NCI-H2171 treated with DMSO at 0.1 percent for 48 hours (cell line): ENCODE results near the gene COX20.
A peak's percentile ranks its signal among the peaks of the same experiment; 100 is the strongest.

Experiments
- DNase-seq: peaks from one replicate; lab custom pipeline; 2025; lab: John Stamatoyannopoulos, UW

Gene COX20

DNA sequence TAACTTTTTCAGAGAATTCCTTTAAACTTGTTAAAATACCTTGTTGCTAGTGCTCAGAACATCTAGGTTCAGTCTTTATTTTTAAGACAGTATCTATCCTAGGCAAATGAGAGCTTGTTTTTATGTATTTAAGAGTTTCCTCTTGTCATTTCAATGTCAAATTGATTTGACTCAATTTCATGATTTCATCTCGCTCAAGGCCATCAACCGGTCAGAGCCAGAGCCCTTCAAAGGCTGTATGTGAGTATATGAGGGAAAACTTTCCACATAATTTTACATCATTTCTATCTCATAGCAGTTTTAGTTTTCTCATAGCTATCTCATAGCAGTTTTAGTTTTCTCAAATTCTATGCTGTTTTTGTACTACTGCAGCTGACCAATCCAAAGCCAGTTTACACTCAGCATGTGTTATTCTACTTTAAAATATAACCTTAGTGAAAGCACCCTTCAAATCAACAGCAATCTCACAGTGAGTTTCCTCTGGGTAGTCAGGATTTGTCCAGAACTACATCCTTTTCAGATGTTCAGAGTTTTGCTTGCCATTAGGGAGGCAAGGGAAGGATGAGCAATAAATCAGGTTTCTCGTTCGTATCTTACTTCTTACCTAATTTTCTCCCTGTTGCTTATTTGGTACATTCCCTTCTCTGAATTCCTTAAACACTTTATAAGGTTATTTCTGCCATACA lies 16.2 kb downstream of the COX20 start:
- DNase-seq: no peak

GRCh38 chr1:244852694-244853093 lies 17.2 kb downstream of the COX20 start:
- no peak for DNase-seq

DNA sequence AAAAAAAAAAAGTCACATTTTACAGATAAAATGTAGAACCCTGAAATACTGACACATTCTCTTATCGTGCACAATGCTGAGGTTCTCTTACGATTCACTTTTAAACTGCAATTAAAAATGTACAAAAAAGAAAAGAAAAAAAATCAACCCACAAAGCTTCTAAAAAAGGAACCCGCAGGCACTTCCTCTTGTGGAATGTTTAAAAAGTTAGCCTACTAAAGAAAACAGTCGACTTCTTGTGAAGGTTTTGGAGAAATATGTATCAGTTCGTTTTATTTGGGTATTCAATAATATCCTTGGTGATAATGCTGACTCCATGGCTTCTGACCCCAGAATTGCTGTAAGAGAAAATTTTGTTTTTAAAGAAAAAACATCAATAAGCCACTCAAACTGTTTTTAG lies 18.7 kb downstream of the COX20 start:
- no peak for DNase-seq

DNA sequence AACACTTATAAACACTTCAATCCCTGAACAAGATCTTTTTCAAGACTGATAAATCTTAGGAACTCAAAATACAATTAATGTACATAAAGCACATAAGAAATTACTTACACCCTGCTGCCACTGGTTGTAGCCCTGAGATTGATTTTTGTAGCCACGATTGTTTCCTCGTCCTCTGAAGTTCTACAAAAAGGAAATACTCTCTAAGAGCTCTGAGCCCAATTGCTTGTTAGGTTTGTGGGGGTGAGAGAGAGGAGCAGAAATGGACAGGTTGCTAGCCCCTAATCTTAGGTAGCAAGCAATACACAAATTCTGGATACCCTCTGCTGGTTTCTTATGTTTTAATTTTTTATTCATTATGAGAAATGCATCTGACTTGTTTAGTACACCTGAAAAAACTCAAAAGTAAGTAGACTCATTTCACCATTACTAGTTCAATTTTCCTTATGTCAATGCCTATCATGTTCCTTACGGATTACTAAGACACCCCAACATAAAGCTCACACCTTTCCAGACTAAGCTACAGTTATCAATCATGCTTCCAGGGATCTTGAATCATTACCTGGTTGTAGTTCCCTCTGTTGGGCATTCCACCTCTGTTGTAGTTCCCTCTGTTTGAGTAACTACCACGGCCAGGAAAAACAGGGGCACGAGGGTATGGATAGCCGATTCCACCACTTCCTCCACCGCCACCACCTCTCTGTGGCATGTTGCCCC lies 19.6 kb downstream of the COX20 start:
- no peak for DNase-seq

GRCh38 chr1:244857761-244858160 lies 22.3 kb downstream of the COX20 start:
- no peak for DNase-seq

DNA sequence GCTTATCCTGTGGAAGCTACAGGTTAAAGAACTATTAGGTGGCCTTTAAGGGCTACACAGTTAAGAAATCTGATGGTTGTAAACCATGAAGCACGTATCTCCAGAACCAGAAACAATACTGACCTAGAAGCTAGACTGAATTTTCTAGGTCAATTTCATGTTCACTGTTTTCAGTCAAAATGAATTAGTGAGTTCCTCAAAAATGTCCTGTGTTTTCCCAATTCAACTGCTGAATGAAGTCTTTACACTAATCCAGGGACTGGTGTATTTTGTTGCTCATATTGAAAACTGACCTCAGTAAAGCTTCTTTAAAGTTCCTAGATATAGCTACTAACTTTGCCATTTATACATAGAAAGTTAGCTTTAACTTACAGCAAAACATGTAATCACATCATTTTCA lies 22.9 kb downstream of the COX20 start:
- DNase-seq: no peak

GRCh38 chr1:244860078-244860477 lies 24.6 kb downstream of the COX20 start:
- no peak for DNase-seq

DNA sequence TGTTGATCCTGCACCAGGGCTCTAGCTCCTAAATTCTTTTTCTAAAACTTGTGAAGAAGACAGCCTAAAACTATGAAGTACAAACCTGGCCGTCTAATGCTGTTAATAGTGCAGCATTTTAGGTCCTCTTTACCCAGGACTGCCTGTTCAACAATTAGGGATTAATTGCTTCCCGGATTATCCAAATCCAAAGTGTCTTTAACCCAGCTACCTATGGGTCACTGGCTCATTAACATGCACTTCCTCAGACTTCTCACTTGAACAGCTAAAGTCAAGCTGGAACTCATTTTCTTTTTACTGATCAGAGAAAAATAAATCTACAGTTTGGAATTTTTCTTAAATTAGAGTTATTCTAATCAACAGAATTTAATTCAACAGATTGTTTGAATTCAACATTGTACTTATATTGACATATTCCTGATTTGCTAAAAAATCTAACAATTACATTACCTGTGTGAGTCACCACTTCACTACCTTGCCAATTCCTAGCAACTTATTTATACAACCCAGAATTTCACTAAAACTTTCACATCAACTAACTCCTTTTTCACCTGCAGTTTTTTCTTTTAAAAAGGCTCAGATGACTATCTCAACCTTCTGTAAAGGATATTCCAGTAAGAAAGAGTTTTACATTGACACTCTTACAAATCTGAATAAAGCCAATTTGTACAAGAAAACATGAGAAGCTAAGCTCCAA lies 25.6 kb downstream of the COX20 start:
- no peak for DNase-seq

DNA sequence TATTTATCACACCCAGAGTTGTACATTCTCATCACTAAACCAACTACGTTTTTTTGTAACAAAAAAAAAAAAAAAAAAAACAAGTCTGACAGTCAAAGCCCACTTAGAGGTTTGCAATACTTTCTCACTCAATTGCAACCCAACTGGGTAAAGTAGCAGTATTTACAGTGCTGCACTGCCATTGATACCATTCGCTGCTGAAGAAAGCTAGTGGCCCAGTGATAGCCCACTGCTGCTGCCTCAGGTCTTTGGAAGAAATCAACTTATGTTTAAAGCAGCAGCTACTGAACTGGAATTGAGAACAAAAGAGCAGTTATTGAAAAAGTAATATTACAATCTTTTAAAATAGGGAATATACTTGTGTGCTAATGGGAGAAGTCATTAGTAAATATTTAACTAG lies 26.2 kb downstream of the COX20 start:
- no peak for DNase-seq

DNA sequence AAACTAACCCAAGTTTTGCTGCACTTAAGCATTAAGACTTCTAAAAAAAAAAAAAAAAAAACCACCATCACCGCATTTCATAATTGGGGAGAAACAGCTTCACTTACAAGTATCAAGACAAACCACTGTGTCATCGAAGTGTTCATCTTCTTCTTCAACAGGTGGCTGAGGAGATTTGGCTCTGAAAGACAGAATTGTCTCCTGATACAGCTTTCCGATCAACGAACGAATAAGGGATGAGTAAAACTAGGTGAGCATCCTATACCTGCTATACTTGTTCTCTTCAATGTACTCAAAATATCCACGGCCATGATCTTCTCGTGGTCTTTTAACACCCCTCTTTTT lies 26.9 kb downstream of the COX20 start:
- no peak for DNase-seq

GRCh38 chr1:244862699-244863490 lies 27.4 kb downstream of the COX20 start:
- peak; percentile 92 for DNase-seq

DNA sequence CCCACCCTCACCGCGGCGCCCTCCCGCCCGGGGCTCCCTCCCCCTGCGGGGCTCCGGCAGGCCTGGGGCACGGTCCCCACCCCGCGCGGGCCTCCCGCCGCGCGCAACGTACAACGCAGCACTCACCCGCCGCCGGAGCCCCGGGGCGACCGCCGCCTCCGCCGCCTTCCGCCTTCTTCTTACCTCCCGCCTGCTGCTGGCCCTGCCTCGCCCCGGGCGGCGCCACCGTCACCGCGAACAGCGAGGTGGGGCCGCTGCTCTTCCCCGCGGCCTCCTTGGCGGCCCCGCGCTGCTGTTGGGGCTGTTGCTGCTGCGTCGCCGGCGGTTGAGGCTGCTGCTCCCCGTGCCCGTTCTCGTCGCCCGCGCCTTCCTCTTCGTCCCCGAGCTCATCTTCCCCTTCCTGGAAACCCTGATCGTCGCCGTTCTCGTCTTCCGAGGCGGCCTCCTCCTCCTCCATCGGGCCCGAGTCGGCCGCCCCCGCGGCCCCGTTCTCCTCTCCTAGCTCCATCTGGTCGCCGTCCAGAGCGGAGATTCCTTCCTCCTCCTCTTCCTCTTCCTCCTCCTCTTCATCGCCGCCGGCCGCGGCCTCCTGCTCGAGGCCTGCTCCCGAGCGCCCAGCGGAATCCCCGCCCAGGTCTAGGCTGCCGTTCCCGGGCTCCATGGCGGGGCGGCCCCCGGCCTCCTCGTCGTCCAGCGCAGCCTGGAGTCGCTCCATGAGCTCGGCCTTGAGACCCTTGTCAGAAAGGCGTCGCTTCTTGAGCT lies 28.2 kb downstream of the COX20 start:
- no peak for DNase-seq

DNA sequence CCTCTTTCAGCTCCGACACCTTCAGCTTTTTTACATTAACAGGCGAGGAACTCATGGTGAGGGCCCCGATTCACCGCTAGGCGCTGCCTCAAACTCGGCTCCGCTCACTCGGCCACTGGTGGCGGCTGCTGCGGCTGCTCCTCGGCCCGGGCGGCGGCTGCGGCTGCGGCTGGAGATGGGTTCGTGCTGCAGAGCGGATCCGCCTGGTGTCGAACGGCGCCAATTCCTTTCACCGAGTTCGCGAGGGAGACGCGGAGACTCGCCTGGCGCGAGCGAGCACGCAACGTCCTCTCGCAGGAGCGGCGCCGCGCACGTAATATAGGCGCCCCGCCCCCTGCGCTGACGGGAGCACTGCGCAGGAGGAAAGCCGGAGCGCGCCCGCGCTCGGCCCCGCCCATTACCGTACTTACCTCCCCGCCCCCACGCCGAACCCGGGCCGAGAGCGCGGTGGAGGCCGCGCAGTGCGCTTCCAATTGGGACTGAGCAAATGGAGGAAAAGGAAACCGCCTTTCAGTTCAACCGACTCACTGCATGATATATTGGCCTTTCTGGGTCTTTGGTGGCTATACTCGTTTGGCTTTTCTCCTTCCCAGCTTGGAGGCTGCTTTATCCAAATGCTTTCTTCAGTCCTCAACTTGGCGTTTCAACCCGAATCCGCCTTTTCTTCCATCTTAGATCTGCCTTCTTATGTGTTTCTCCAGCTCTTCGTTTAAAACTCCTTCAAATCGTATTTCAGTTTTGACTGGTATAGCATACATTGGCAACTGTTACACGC lies 29.0 kb downstream of the COX20 start, which contains the start of gene HNRNPU:
TSS of gene HNRNPU (minus strand) at position 291 of the 775 bp plus-strand sequence. CDS start at position 55, 236 bp downstream.
- DNase-seq: peak; percentile 95

DNA sequence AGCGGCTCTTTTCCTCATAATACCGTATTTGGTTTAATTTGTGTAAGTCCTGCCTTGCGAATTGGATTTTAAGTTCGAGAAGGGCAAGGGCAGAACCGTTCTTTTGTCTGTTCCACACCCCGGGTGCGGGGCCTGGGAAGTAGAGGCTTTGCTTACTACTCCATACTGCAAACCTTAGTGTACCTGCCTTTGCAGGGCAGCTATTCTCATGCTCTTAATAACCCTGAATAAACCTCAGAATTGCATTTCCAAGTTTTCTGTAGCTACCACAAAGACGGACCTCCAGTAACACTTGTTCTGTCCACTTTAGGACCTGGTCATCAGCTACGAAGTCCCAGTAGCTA lies 29.5 kb downstream of the COX20 start:
- no peak for DNase-seq

DNA sequence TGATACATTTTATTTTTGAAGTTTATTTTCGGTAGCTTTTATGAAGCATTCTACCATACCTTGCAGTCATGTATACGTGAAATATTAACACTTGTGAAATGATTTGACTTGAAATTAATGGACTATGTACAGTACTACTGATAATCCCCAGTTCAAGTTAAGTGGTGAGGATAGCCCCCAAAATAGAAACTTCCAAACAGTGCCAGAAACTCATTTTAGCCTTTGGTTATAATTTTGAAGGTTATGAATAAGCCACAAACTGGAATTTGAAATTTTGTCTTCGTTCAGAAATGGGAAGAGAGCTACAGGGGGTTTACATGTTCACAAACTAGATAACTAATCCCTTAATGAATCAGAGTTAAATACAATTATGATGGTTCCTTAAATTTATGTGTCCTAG lies 30.4 kb downstream of the COX20 start:
- no peak for DNase-seq

DNA sequence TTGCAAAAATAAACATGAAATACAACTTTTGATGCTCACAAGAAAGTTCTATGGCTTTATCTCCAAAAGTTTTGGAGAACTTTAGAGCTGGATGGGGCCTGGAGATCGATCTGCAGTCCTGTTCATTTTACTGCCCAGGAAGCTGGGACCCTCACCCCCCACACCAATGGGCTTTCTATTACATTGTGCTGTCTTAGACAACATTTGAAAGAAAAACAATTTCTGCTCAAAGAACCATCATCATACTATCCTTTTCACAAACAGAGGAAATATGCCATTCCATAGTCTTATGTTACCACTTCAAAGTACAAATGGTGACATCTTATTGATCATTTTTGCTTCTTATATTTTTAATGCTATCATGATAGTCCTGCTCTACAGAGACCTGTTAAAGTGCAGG lies 30.9 kb downstream of the COX20 start:
- DNase-seq: no peak

DNA sequence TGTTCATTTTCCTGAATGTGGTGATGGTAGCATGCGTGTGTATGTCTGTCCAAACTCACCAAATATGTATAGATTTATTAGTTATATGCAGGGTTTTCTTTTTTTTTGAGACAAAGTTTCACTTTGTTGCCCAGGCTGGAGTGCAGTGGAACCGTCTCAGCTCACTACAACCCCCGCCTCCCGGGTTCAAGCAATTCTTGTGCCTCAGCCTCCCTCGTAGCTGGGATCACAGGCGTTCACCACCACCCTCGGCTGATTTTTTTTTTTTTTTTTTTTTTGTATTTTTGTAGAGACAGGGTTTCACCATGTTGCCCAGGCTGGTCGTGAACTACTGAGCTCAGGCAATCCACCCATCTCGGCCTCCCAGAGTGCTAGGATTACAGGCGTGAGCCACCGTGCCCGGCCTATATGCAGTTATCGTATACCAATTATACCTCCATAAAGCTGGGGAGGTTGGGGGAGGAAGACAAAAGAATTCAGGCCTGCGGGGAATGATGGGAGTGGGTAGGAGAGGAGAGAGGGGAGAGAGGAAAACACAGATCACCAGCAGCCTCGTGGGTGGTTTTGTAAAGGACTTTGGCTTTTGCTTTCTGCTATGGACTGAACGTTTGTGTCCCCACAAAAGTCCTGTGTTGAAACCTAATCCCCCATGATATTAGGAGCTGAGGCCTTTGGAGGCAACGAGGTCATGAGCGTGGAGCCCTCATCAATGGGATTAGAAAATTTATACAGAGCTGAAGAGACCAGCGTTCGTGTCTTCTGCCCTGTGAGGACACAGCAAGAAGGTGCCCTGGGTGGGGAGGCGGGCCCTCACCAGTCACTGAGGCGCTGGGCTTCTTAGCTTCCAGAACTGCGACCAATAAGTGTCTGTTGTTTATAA lies 33.3 kb downstream of the COX20 start:
- no peak for DNase-seq

DNA sequence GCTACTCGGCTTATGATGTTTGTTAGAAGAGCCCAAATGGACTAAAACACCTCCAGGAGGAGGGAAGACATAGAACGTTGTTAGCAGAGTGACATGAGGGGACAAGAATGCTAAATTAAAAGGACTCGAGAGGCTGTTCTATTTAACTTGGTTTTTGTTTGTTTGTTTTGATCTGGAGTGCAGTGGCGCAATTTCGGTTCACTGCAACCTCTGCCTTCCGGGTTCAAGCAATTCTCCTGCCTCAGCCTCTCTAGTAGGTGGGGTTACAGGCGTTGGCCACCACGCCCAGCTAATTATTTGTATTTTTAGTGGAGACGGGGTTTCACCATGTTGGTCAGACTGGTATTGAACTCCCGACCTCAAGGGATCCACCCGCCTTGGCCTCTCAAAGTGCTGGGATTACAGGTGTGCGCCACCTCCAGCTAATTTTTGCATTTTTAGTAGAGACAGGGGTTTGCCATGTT lies 33.9 kb downstream of the COX20 start:
- no peak for DNase-seq

GRCh38 chr1:244869950-244870349 lies 34.5 kb downstream of the COX20 start:
- no peak for DNase-seq
